HepG2 (cell line): Measurements from ENCODE around the gene ANKRD34C. TPM values are rescaled to one million over a fixed set of nuclear protein-coding genes. Genes with fewer than 3 reads are reported as not detected.
A peak's percentile ranks its signal among the peaks of the same experiment; 100 is the strongest.

Experiments
- BHLHE40 ChIP-seq: IDR thresholded peaks from 2 replicates; pipeline ENCODE4 v1.6.1; 2011; ENCODE audit warnings: low read length, improper control_type of control experiment
- FOXK1 ChIP-seq: sonication (generic); formaldehyde crosslinking; IDR thresholded peaks from 2 replicates; pipeline ENCODE4 v1.4.0; 2020; ENCODE audit warnings: low read depth, missing genetic modification reagents, borderline replicate concordance
- ISX ChIP-seq: sonication (generic); formaldehyde crosslinking; conservative IDR thresholded peaks from 2 replicates; pipeline ENCODE4 v1.5.0; 2020; ENCODE audit warnings: missing genetic modification reagents
- MEF2D ChIP-seq: sonication (generic); formaldehyde crosslinking; IDR thresholded peaks from 2 replicates; pipeline ENCODE4 v1.5.1; 2020; ENCODE audit warnings: mild to moderate bottlenecking, missing genetic modification reagents
- MEIS2 ChIP-seq: sonication (generic); formaldehyde crosslinking; IDR thresholded peaks from 2 replicates; pipeline ENCODE4 v1.9.0; 2021; ENCODE audit warnings: mild to moderate bottlenecking, missing genetic modification reagents
- NFIB ChIP-seq: sonication (generic); formaldehyde crosslinking; IDR thresholded peaks from 2 replicates; pipeline ENCODE4 v1.9.0; 2021; ENCODE audit warnings: missing genetic modification reagents, mild to moderate bottlenecking, borderline replicate concordance
- RFXANK ChIP-seq: IDR thresholded peaks from 2 replicates; pipeline ENCODE4 v1.6.1; 2016
- SALL2 ChIP-seq: sonication (generic); formaldehyde crosslinking; IDR thresholded peaks from 2 replicates; pipeline ENCODE4 v1.8.1; 2023; ENCODE audit warnings: mild to moderate bottlenecking, missing genetic modification reagents, inconsistent platforms
- SATB2 ChIP-seq: sonication (generic); formaldehyde crosslinking; IDR thresholded peaks from 2 replicates; pipeline ENCODE4 v1.5.0; 2020; ENCODE audit warnings: missing genetic modification reagents
- SRY ChIP-seq: sonication (generic); formaldehyde crosslinking; IDR thresholded peaks from 2 replicates; pipeline ENCODE4 v1.8.0; 2022; ENCODE audit warnings: mild to moderate bottlenecking, missing genetic modification reagents
- XRCC5 ChIP-seq: fragments of 200-400 bp; formaldehyde crosslinking; optimal IDR thresholded peaks from 2 replicates; pipeline ENCODE3; 2017; ENCODE audit warnings: mild to moderate bottlenecking, low read length
- ZC3H4 ChIP-seq: sonication (generic); formaldehyde crosslinking; IDR thresholded peaks from 2 replicates; pipeline ENCODE4 v1.4.0; 2020; ENCODE audit warnings: missing genetic modification reagents, borderline replicate concordance
- ZNF501 ChIP-seq: sonication (generic); formaldehyde crosslinking; IDR thresholded peaks from 2 replicates; pipeline ENCODE4 v1.5.1; 2020; ENCODE audit warnings: mild to moderate bottlenecking, moderate library complexity, missing genetic modification reagents
- ZNF605 ChIP-seq: sonication (generic); formaldehyde crosslinking; IDR thresholded peaks from 2 replicates; pipeline ENCODE4 v1.8.0; 2022; ENCODE audit warnings: mild to moderate bottlenecking, missing genetic modification reagents
- ZNF619 ChIP-seq: sonication (generic); formaldehyde crosslinking; IDR thresholded peaks from 2 replicates; pipeline ENCODE4 v1.4.0; 2020; ENCODE audit warnings: mild to moderate bottlenecking, missing genetic modification reagents
- ZNF777 ChIP-seq: sonication (generic); formaldehyde crosslinking; IDR thresholded peaks from 2 replicates; pipeline ENCODE4 v1.4.0; 2020; ENCODE audit warnings: missing genetic modification reagents
- ZSCAN9 ChIP-seq: IDR thresholded peaks from 2 replicates; pipeline ENCODE4 v1.6.1; 2016; ENCODE audit warnings: borderline replicate concordance
- polyA plus RNA-seq, 8 experiments: library from polyadenylated mRNA; depleted of rRNA in 3 of 8; stranded (reverse) in 7 of 8; unstranded in 1 of 8; fragments of >200 nt; fragmentation: Illumina TruSeq in 4 of 8; extraction: Trizol in 4 of 8; gene quantifications; 2 replicates each; pipeline versions ENCODE4 v1.2.1 to v1.2.3, GENCODE V29; 2011 to 2016; ENCODE audit warnings: low read depth in 4 of 8, missing spikeins in 1 of 8, mixed read lengths in 1 of 8; ENCODE audit not compliant: insufficient read depth in 1 of 8
- total RNA-seq, 5 experiments: library from RNA; depleted of rRNA; stranded (reverse); fragments of >200 nt; fragmentation: Illumina TruSeq; extraction: Trizol; gene quantifications; 2 replicates each; pipeline ENCODE4 v1.2.3, GENCODE V29; 2016; ENCODE audit warnings: low read depth in 1 of 5
- TF ChIP-seq, protein P1 (sequence below): sonication (generic); formaldehyde crosslinking; IDR thresholded peaks from 2 replicates; pipeline ENCODE4 v1.4.0; 2020; ENCODE audit warnings: missing genetic modification reagents, borderline replicate concordance
- TF ChIP-seq, protein P2 (sequence below): IDR thresholded peaks from 2 replicates; pipeline ENCODE4 v1.6.1; 2016; ENCODE audit warnings: missing biosample characterization, missing genetic modification reagents, low read depth
- TF ChIP-seq, protein P3 (sequence below): sonication (generic); formaldehyde crosslinking; IDR thresholded peaks from 2 replicates; pipeline ENCODE4 v1.8.0; 2022; ENCODE audit warnings: missing genetic modification reagents, mild to moderate bottlenecking, inconsistent platforms, borderline replicate concordance
- TF ChIP-seq, protein P4 (sequence below): sonication (generic); formaldehyde crosslinking; IDR thresholded peaks from 2 replicates; pipeline ENCODE4 v1.8.0; 2023; ENCODE audit warnings: mild to moderate bottlenecking, missing genetic modification reagents

The ANKRD34C gene
- total and polyA plus RNA-seq, 2 of the 13 experiments (the other 11 are each of a cell fraction or from before 2014, with no cell fraction given): not detected

DNA sequence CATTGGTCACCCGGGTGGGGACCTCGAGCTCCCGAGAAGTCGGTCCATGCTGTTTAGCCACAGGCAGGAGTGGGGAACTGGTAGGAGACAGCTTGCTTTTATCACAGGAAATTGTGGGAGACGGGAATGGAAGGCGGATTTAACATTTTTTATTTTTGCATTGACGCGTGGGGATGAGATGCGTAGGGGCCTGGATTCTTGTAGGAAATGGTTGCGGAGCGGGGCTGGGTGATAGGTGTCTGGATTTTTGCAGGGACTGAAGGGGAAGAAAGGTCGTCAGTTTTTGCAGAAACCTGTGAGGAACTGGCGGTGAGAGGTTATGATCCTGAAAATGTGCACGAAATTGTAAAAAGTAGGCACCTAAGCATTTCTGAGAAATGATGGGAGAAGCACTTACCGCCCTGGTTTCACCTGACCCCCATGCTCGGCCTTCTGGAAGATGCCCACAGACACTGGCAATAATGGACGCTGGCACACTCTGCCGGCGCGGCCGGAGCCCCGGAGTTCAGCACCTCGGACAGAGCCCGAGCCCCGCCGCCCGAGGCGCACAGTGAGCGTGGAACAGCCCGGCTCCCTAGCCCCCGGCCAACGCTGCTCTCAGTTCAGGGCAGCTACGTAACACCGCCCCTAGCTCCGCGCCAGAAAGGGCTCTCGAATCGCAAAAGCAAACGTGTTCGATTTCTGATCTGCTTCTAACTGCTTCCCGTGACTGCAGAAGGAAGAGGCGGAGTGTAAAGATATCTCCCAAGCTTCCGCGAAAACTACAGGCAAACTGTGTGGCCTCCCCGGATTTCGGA is 928 bp downstream of the ANKRD34C start (continued):
- TF ChIP-seq, protein P1, sequence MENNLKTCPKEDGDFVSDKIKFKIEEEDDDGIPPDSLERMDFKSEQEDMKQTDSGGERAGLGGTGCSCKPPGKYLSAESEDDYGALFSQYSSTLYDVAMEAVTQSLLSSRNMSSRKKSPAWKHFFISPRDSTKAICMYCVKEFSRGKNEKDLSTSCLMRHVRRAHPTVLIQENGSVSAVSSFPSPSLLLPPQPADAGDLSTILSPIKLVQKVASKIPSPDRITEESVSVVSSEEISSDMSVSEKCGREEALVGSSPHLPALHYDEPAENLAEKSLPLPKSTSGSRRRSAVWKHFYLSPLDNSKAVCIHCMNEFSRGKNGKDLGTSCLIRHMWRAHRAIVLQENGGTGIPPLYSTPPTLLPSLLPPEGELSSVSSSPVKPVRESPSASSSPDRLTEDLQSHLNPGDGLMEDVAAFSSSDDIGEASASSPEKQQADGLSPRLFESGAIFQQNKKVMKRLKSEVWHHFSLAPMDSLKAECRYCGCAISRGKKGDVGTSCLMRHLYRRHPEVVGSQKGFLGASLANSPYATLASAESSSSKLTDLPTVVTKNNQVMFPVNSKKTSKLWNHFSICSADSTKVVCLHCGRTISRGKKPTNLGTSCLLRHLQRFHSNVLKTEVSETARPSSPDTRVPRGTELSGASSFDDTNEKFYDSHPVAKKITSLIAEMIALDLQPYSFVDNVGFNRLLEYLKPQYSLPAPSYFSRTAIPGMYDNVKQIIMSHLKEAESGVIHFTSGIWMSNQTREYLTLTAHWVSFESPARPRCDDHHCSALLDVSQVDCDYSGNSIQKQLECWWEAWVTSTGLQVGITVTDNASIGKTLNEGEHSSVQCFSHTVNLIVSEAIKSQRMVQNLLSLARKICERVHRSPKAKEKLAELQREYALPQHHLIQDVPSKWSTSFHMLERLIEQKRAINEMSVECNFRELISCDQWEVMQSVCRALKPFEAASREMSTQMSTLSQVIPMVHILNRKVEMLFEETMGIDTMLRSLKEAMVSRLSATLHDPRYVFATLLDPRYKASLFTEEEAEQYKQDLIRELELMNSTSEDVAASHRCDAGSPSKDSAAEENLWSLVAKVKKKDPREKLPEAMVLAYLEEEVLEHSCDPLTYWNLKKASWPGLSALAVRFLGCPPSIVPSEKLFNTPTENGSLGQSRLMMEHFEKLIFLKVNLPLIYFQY (CRISPR knock-in tag): 0 out of 2 replicates have a peak, but pooled peaks have one; percentile 34
- TF ChIP-seq, protein P2, sequence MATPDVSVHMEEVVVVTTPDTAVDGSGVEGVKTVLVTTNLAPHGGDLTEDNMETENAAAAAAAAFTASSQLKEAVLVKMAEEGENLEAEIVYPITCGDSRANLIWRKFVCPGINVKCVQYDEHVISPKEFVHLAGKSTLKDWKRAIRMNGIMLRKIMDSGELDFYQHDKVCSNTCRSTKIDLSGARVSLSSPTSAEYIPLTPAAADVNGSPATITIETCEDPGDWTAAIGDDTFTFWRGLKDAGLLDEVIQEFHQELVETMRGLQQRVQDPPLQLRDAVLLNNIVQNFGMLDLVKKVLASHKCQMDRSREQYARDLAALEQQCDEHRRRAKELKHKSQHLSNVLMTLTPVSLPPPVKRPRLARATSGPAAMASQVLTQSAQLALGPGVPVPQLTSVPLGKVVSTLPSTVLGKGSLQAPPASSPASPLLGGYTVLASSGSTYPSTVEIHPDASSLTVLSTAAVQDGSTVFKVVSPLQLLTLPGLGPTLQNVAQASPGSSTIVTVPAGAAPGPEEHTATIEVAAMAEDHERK: no peak
- TF ChIP-seq XRCC5 (peak; percentile 68), ZNF605 (peak; percentile 69; the same call in 1 of the 2 replicates), ZNF501 (CRISPR knock-in tag) (peak; percentile 63), MEF2D (CRISPR knock-in tag) (0 out of 2 replicates have a peak, but pooled peaks have one; percentile 33), ZNF619 (CRISPR knock-in tag) (no peak), BHLHE40 (no peak), FOXK1 (peak; percentile 44; the same call in 1 of the 2 replicates), SATB2 (CRISPR knock-in tag) (peak; percentile 79; the same call in 1 of the 2 replicates), SRY (CRISPR knock-in tag) (peak; percentile 77; the same call in 1 of the 2 replicates), ZSCAN9 (peak; percentile 96), ZC3H4 (CRISPR knock-in tag) (no peak), SALL2 (CRISPR knock-in tag) (0 out of 2 replicates have a peak, but pooled peaks have one; percentile 32), RFXANK (CRISPR knock-in tag) (no peak), ZNF777 (CRISPR knock-in tag) (peak; percentile 49; the same call in 1 of the 2 replicates), MEIS2 (CRISPR knock-in tag) (peak; percentile 82; the same call in 1 of the 2 replicates), ISX (CRISPR knock-in tag) (peak; percentile 84), NFIB (CRISPR knock-in tag) (no peak)
- TF ChIP-seq, protein P3, sequence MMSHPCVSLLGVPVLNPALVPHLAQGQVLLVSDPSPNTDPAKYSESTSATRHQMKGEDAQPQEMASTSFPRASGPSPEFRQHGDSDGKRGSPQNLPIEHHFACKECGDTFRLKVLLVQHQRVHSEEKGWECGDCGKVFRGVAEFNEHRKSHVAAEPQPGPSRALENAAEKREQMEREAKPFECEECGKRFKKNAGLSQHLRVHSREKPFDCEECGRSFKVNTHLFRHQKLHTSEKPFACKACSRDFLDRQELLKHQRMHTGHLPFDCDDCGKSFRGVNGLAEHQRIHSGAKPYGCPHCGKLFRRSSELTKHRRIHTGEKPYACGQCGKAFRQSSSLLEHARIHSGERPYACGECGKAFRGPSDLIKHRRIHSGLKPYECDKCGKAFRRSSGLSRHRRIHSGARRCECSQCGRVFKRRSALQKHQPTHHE (CRISPR knock-in tag): 0 out of 2 replicates have a peak, but pooled peaks have one; percentile 52
- TF ChIP-seq, protein P4, sequence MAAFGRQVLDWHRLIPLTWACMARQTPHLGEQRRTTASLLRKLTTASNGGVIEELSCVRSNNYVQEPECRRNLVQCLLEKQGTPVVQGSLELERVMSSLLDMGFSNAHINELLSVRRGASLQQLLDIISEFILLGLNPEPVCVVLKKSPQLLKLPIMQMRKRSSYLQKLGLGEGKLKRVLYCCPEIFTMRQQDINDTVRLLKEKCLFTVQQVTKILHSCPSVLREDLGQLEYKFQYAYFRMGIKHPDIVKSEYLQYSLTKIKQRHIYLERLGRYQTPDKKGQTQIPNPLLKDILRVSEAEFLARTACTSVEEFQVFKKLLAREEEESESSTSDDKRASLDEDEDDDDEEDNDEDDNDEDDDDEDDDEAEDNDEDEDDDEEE: 0 out of 2 replicates have a peak, but pooled peaks have one; percentile 68
